Measurements from ENCODE around the gene SLC29A1.
A peak's percentile ranks its signal among the peaks of the same experiment; 100 is the strongest.
"Not testable (repeated sequence)": the region's sequence is repeated elsewhere in the genome, so short reads cannot be mapped to it uniquely, and the experiment has no call there.

The SLC29A1 gene

GRCh38 chr6:44180886-44181285 is 42.5 kb upstream of the SLC29A1 start:
- no CpG with 5 or more reads among the region's 4 CpGs for WGBS (ENCODE audit: extremely low coverage, insufficient coverage, insufficient read length)
- no peak overlapping the region for H4K8ac ChIP-seq (ENCODE audit: low read depth, low read length)

GRCh38 chr6:44181784-44182183 is 41.6 kb upstream of the SLC29A1 start:
- H3K79me2 ChIP-seq (ENCODE audit: control insufficient read depth, insufficient read depth, low read length, poor library complexity); H3K36me3 ChIP-seq (ENCODE audit: control insufficient read depth in 1 of 2, insufficient read depth in 2 of 2, low read length in 2 of 2); H3K9me3 ChIP-seq (ENCODE audit: insufficient read depth, low read depth, low read length); H3K18ac ChIP-seq (ENCODE audit: low read length); H2BK5ac ChIP-seq (ENCODE audit: low read depth, low read length, poor library complexity); H3K14ac ChIP-seq (ENCODE audit: low read length); H4K8ac ChIP-seq (ENCODE audit: low read depth, low read length); H3K27ac ChIP-seq (ENCODE audit: low read depth, low read length); H2BK12ac ChIP-seq (ENCODE audit: low read length); H3K27me3 ChIP-seq (ENCODE audit: insufficient read depth, low read length); H3K23ac ChIP-seq (ENCODE audit: low read length); H3K9ac ChIP-seq (ENCODE audit: low read length); H4K12ac ChIP-seq (ENCODE audit: low read depth, low read length); H3K4ac ChIP-seq (ENCODE audit: low read depth, low read length); H4K91ac ChIP-seq (ENCODE audit: low read depth, low read length); DNase-seq; H2AK5ac ChIP-seq (ENCODE audit: low read length); H2AFZ ChIP-seq (ENCODE audit: insufficient read depth, low read length, poor library complexity); H2BK120ac ChIP-seq (ENCODE audit: insufficient read depth, low read length, poor library complexity); H3K4me3 ChIP-seq (ENCODE audit: low read depth, low read length); H3K4me2 ChIP-seq (ENCODE audit: low read length): not testable (repeated sequence)
- Histone ChIP-seq H3K4me1 (ENCODE audit: control insufficient read depth in 1 of 2, insufficient read depth in 2 of 2, low read length in 2 of 2) (peaks cover 23 to 34% of the 10 kb centered on the region in 2 experiments), H3K79me1 (ENCODE audit: low read length) (peaks cover 31% of the 10 kb centered on the region)

More at GRCh38 chr6:44180886-44181285, 42.5 kb upstream of the SLC29A1 start:
- H3K4me2 ChIP-seq (ENCODE audit: low read length) = no peak overlapping the region
- DNase-seq = no peak
- no peak overlapping the region for H2AFZ ChIP-seq (ENCODE audit: insufficient read depth, low read length, poor library complexity)
- peak overlapping the region; percentile 47 for H3K14ac ChIP-seq (ENCODE audit: low read length)
- H3K18ac ChIP-seq (ENCODE audit: low read length) = peak overlapping the region; percentile 3
- H3K4ac ChIP-seq (ENCODE audit: low read depth, low read length) = no peak overlapping the region
- H3K4me1 ChIP-seq (ENCODE audit: control insufficient read depth in 1 of 2, insufficient read depth in 2 of 2, low read length in 2 of 2) = peaks cover 27 to 39% of the 10 kb centered on the region in 2 experiments
- no peaks in the 10 kb centered on the region for H3K27me3 ChIP-seq (ENCODE audit: insufficient read depth, low read length)
- no peak overlapping the region for H4K12ac ChIP-seq (ENCODE audit: low read depth, low read length)
- no peak overlapping the region for H2BK5ac ChIP-seq (ENCODE audit: low read depth, low read length, poor library complexity)
- H3K27ac ChIP-seq (ENCODE audit: low read depth, low read length) = no peak overlapping the region
- H3K79me2 ChIP-seq (ENCODE audit: control insufficient read depth, insufficient read depth, low read length, poor library complexity) = no peaks in the 10 kb centered on the region
- peak overlapping the region; percentile 8 for H2BK120ac ChIP-seq (ENCODE audit: insufficient read depth, low read length, poor library complexity)
- H3K9ac ChIP-seq (ENCODE audit: low read length) = no peak overlapping the region
- H4K91ac ChIP-seq (ENCODE audit: low read depth, low read length) = peak overlapping the region; percentile 58
- no peaks in the 10 kb centered on the region for H3K36me3 ChIP-seq (ENCODE audit: control insufficient read depth in 1 of 2, insufficient read depth in 2 of 2, low read length in 2 of 2)
- peak overlapping the region; percentile 67 for H2BK12ac ChIP-seq (ENCODE audit: low read length)
- H2AK5ac ChIP-seq (ENCODE audit: low read length) = peak overlapping the region; percentile 45
- no peak overlapping the region for H3K4me3 ChIP-seq (ENCODE audit: low read depth, low read length)
- H3K79me1 ChIP-seq (ENCODE audit: low read length) = peaks cover 35% of the 10 kb centered on the region
- H3K9me3 ChIP-seq (ENCODE audit: insufficient read depth, low read depth, low read length) = peaks cover 5% of the 10 kb centered on the region
- H3K23ac ChIP-seq (ENCODE audit: low read length) = no peak overlapping the region

GRCh38 chr6:44182911-44183390 is 40.4 kb upstream of the SLC29A1 start:
- no peak overlapping the region for H3K4ac ChIP-seq (ENCODE audit: low read depth, low read length)
- WGBS (ENCODE audit: extremely low coverage, insufficient coverage, insufficient read length) = no CpG with 5 or more reads among the region's 4 CpGs
- H3K27ac ChIP-seq (ENCODE audit: low read depth, low read length) = no peak overlapping the region
- H3K9me3 ChIP-seq (ENCODE audit: insufficient read depth, low read depth, low read length) = no peaks in the 10 kb centered on the region
- no peaks in the 10 kb centered on the region for H3K79me2 ChIP-seq (ENCODE audit: control insufficient read depth, insufficient read depth, low read length, poor library complexity)
- no peak overlapping the region for H3K18ac ChIP-seq (ENCODE audit: low read length)
- H4K91ac ChIP-seq (ENCODE audit: low read depth, low read length) = no peak overlapping the region
- H3K27me3 ChIP-seq (ENCODE audit: insufficient read depth, low read length) = no peaks in the 10 kb centered on the region
- H3K4me1 ChIP-seq (ENCODE audit: control insufficient read depth in 1 of 2, insufficient read depth in 2 of 2, low read length in 2 of 2) = peaks cover 13 to 23% of the 10 kb centered on the region in 2 experiments
- no peak overlapping the region for H2BK120ac ChIP-seq (ENCODE audit: insufficient read depth, low read length, poor library complexity)
- H3K79me1 ChIP-seq (ENCODE audit: low read length) = peaks cover 20% of the 10 kb centered on the region
- H3K4me2 ChIP-seq (ENCODE audit: low read length) = no peak overlapping the region
- no peak overlapping the region for H2BK5ac ChIP-seq (ENCODE audit: low read depth, low read length, poor library complexity)
- H2AFZ ChIP-seq (ENCODE audit: insufficient read depth, low read length, poor library complexity) = no peak overlapping the region
- peak; percentile 91 to 93 for DNase-seq
- H3K4me3 ChIP-seq (ENCODE audit: low read depth, low read length) = no peak overlapping the region
- H4K12ac ChIP-seq (ENCODE audit: low read depth, low read length) = no peak overlapping the region
- no peak overlapping the region for H3K23ac ChIP-seq (ENCODE audit: low read length)
- H2BK12ac ChIP-seq (ENCODE audit: low read length) = no peak overlapping the region
- H3K9ac ChIP-seq (ENCODE audit: low read length) = no peak overlapping the region
- H3K14ac ChIP-seq (ENCODE audit: low read length) = no peak overlapping the region
- H3K36me3 ChIP-seq (ENCODE audit: control insufficient read depth in 1 of 2, insufficient read depth in 2 of 2, low read length in 2 of 2) = no peaks in the 10 kb centered on the region
- no peak overlapping the region for H4K8ac ChIP-seq (ENCODE audit: low read depth, low read length)
- no peak overlapping the region for H2AK5ac ChIP-seq (ENCODE audit: low read length)

GRCh38 chr6:44183783-44184182 is 39.6 kb upstream of the SLC29A1 start:
- Histone ChIP-seq H3K9ac (ENCODE audit: low read length) (no peak overlapping the region), H3K27me3 (ENCODE audit: insufficient read depth, low read length) (no peaks in the 10 kb centered on the region), H3K79me1 (ENCODE audit: low read length) (peaks cover 20% of the 10 kb centered on the region), H4K12ac (ENCODE audit: low read depth, low read length) (no peak overlapping the region), H3K79me2 (ENCODE audit: control insufficient read depth, insufficient read depth, low read length, poor library complexity) (no peaks in the 10 kb centered on the region), H3K27ac (ENCODE audit: low read depth, low read length) (no peak overlapping the region), H3K4me2 (ENCODE audit: low read length) (no peak overlapping the region), H3K14ac (ENCODE audit: low read length) (peak overlapping the region; percentile 53), H2AK5ac (ENCODE audit: low read length) (peak overlapping the region; percentile 69), H2BK5ac (ENCODE audit: low read depth, low read length, poor library complexity) (no peak overlapping the region), H3K4ac (ENCODE audit: low read depth, low read length) (no peak overlapping the region), H3K23ac (ENCODE audit: low read length) (no peak overlapping the region), H2BK120ac (ENCODE audit: insufficient read depth, low read length, poor library complexity) (no peak overlapping the region), H4K91ac (ENCODE audit: low read depth, low read length) (peak overlapping the region; percentile 48), H3K4me3 (ENCODE audit: low read depth, low read length) (no peak overlapping the region), H3K9me3 (ENCODE audit: insufficient read depth, low read depth, low read length) (no peaks in the 10 kb centered on the region), H4K8ac (ENCODE audit: low read depth, low read length) (no peak overlapping the region), H3K36me3 (ENCODE audit: control insufficient read depth in 1 of 2, insufficient read depth in 2 of 2, low read length in 2 of 2) (no peaks in the 10 kb centered on the region), H2AFZ (ENCODE audit: insufficient read depth, low read length, poor library complexity) (no peak overlapping the region), H3K18ac (ENCODE audit: low read length) (no peak overlapping the region), H3K4me1 (ENCODE audit: control insufficient read depth in 1 of 2, insufficient read depth in 2 of 2, low read length in 2 of 2) (peaks cover 10 to 21% of the 10 kb centered on the region in 2 experiments), H2BK12ac (ENCODE audit: low read length) (no peak overlapping the region)
- DNase-seq = no peak
- no CpG with 5 or more reads among the region's 9 CpGs for WGBS (ENCODE audit: extremely low coverage, insufficient coverage, insufficient read length)
